ENCODE results near the gene CLDN22.

CLDN22 gene

DNA sequence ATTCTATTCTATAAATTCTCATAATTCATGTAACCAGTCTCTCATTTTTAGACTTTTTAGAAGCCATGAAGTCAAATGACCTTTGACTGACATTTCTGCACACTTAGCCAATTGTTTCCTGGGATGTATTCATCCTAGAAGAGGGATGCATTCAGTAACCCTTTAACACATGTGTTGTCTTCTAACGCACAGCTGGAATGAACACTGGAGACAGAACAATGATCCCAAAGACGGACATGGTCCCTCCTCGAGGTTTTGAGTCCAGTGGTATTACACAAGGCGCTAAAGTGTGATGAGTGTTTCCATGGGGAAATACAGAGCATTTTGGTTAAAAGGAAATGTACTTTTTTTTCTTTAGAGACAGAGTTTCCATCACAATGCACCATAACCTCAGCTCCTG, 42.0 kb upstream of the CLDN22 start:
- Mint-ChIP-seq H3K4me1 (peaks cover 53% of the 10 kb centered on the region), H3K4me3 (no peak overlapping the region), H3K27ac (no peak overlapping the region), H3K36me3 (ENCODE audit: low read depth) (no peaks in the 10 kb centered on the region), H3K9me3 (no peaks in the 10 kb centered on the region), H3K27me3 (ENCODE audit: low read depth, poor library complexity) (peaks cover 5% of the 10 kb centered on the region)
- TF ChIP-seq, protein P1, sequence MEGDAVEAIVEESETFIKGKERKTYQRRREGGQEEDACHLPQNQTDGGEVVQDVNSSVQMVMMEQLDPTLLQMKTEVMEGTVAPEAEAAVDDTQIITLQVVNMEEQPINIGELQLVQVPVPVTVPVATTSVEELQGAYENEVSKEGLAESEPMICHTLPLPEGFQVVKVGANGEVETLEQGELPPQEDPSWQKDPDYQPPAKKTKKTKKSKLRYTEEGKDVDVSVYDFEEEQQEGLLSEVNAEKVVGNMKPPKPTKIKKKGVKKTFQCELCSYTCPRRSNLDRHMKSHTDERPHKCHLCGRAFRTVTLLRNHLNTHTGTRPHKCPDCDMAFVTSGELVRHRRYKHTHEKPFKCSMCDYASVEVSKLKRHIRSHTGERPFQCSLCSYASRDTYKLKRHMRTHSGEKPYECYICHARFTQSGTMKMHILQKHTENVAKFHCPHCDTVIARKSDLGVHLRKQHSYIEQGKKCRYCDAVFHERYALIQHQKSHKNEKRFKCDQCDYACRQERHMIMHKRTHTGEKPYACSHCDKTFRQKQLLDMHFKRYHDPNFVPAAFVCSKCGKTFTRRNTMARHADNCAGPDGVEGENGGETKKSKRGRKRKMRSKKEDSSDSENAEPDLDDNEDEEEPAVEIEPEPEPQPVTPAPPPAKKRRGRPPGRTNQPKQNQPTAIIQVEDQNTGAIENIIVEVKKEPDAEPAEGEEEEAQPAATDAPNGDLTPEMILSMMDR (IDR thresholded peaks at IDR 0.05): no peak
- DNase-seq: no peak

DNA sequence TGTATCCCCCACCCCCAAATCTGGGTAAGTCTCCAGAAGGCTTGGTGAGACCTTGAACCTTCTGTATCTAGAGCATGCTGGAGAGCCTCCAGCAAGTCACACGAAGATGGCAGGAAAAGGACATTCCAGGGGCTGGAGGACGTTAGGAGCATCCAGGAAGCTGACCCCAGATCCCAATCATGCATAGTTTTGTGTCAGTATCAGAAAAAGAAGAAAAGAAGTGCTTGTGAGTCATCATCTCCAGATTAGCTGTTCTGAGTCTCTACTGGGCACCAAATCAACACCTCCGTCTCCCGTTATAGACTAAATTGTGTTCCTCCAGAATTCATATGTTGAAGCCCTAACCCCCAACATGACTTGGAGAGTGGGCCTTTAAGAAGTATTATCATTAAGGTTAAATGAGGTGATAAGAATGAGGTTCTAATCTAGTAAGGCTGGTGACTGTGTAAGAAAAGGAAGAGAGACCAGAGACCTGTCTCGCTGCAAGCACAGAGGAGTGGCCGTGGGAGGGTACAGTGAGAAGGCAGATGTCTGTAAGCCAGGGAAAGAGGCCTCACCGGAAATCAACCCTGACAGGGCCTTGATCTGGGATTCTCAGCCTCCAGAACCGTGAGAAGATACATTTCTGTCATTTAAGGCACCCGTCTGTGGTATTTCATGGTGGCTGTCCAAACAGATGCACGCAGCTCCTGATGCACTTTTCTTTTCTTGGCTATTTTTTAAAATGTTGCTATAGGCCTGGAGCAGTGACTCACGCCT, 40.3 kb upstream of the CLDN22 start:
- Mint-ChIP-seq H3K27ac (no peak overlapping the region), H3K27me3 (ENCODE audit: low read depth, poor library complexity) (peaks cover 3% of the 10 kb centered on the region), H3K4me1 (peaks cover 57% of the 10 kb centered on the region), H3K4me3 (no peak overlapping the region), H3K36me3 (ENCODE audit: low read depth) (no peaks in the 10 kb centered on the region), H3K9me3 (no peaks in the 10 kb centered on the region)
- DNase-seq: no peak
- TF ChIP-seq, protein P1 (IDR thresholded peaks at IDR 0.05): no peak

DNA sequence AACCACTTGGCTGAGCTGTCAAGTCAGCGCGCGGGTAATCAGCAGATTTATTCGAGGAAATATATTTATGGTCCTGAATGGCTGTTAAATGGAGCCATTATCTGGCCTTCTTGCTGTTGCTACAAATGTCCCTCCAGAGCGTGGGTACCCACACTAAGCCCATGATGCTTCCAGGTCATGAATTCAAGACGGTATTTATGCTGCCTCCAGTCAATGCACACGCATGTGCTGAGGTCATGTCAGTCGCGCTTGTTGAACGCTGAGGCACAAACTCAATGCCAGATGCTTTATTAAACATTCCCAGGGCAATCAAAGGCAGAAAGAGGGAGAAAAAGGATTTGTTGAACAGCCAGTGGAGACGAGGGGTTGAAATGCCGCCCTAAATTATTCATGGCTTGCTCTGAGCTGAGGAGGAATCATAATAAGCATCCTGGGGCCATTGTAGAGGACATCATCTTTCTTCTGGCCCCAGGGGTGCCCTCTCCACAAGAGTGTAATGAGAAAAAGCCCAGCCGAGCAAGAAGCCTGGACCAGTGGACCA, 38.2 kb upstream of the CLDN22 start:
- no peak overlapping the region for H3K4me3 Mint-ChIP-seq
- H3K27ac Mint-ChIP-seq: no peak overlapping the region

DNA sequence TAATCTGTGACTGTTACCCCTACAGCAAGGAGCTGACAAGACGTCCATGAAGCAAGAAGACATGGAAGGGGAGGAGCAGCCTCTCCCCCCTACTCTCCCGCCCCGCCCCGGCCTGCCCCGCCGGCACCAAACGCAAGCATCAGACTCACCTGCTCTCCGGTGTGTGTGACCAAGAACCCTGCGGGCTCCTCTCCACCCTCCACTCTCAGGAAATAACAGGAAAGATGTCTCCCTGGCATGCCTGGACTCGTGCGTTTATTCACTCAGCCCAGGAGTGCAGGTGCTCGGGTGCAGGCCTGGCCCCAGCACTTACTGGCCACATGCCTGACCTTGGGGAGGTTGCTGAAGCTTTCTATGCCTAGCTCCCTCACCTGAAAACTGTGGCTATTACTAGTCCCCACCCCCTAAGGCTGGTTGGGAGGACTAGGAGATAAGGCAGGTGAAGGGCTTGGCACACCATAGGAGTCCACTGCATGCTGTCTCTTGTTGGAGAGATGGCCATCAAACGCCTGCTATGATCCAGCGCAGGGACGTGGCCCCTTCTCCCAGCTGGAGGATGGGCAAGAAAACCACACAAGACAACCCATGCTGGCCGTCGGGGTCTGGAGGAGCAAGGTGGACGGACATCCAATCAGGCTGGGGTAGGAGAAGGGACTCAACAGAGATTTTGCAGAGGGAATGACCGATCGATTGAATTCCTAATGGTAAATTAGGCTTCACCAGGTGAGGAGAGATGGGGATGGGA, 37.0 kb upstream of the CLDN22 start:
- Mint-ChIP-seq H3K9me3 (no peaks in the 10 kb centered on the region), H3K4me1 (peaks cover 50% of the 10 kb centered on the region), H3K27me3 (ENCODE audit: low read depth, poor library complexity) (peaks cover 6% of the 10 kb centered on the region), H3K27ac (no peak overlapping the region), H3K4me3 (no peak overlapping the region), H3K36me3 (ENCODE audit: low read depth) (no peaks in the 10 kb centered on the region)
- DNase-seq: no peak
- TF ChIP-seq, protein P1 (IDR thresholded peaks at IDR 0.05): no peak

More for the DNA sequence above, 38.2 kb upstream of the CLDN22 start:
- Mint-ChIP-seq H3K9me3 (no peaks in the 10 kb centered on the region), H3K27me3 (ENCODE audit: low read depth, poor library complexity) (peaks cover 6% of the 10 kb centered on the region), H3K36me3 (ENCODE audit: low read depth) (no peaks in the 10 kb centered on the region), H3K4me1 (peaks cover 47% of the 10 kb centered on the region)
- TF ChIP-seq, protein P1 (IDR thresholded peaks at IDR 0.05): no peak
- no peak for DNase-seq

DNA sequence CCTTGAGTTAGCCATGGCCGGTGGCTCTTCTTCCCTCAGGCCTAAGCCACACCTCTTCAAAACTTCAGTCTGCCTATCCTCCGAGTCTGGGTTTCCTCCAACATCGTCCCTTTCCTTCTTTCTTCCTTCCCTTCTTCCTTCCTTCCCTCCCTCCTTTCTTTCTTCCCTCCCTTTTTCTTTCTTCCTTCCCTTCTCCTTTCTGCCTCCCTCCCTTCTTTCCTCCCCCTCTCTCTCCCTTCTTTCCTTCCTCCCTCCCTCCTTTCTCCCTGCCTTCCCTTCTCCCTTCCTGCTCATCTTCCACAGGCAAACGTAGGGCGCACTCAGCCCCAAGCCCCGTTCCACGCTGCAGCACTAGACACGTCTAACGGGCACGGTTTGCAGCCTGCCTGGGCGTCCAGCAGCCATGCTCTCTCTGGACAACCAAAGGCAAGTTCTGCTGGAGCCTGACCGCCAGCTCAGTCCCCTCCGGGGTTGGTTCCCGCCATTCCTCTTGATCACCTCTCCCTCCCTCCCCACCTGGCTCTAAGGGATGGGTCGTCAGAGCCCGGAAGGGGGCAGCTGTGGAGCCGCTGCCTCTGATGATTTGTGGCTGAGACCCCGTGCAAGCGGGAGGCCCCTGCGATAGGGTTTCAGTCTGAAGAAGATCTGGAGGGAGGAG, 36.2 kb upstream of the CLDN22 start:
- H3K4me3 Mint-ChIP-seq: no peak overlapping the region
- H3K4me1 Mint-ChIP-seq: peaks cover 58% of the 10 kb centered on the region
- no peak for DNase-seq
- no peaks in the 10 kb centered on the region for H3K36me3 Mint-ChIP-seq (ENCODE audit: low read depth)
- H3K9me3 Mint-ChIP-seq: no peaks in the 10 kb centered on the region
- TF ChIP-seq, protein P1 (IDR thresholded peaks at IDR 0.05): no peak
- peaks cover 6% of the 10 kb centered on the region for H3K27me3 Mint-ChIP-seq (ENCODE audit: low read depth, poor library complexity)
- H3K27ac Mint-ChIP-seq: peak overlapping the region; percentile 68

All from nephron progenitor cell (in vitro differentiated cells).